ENCODE measurements around the gene CA9. TPM values are rescaled to one million over a fixed set of nuclear protein-coding genes. Genes with fewer than 3 reads are reported as not detected.

CA9 gene
- total and polyA plus RNA-seq, 2 donors (not counting 3 experiments of a cell fraction or from before 2014, with no cell fraction given) = 0.18 TPM; not detected in 1

- no peak overlapping the region for H3K4me2 ChIP-seq (ENCODE audit: insufficient read depth, low read length)
- dilution Hi-C loops (cut with MboI; ENCODE audit: extremely low pct_ligation_motif_present, low sequenced_read_pairs) = no loop called here
- BruUV-seq (replicated peaks) = no TSS peak
- CTCF ChIA-PET = interaction anchor here (0.6 to 1.4 kb wide), 2 partner anchors 10 to 27 kb away, joined by 3 to 4 read pairs; no protein-coding TSS in a partner anchor
- no peak overlapping the region for H3K4me3 ChIP-seq (replicated peaks in 1 of 3; ENCODE audit: insufficient read depth in 1 of 3, low read depth in 1 of 3, low read length in 3 of 3)
- H4K20me1 ChIP-seq (replicated peaks; ENCODE audit: control insufficient read depth, extremely low read depth, insufficient read depth, low read length) = no peaks in the 10 kb centered on the region
- H3K9me3 ChIP-seq (replicated peaks; ENCODE audit: control insufficient read depth, insufficient read depth, low read length) = no peaks in the 10 kb centered on the region
- H3K9ac ChIP-seq (replicated peaks; ENCODE audit: extremely low read depth, insufficient read depth, low read length) = no peak overlapping the region
- intact Hi-C loops (cut with micrococcal nuclease) = no loop called here
- peaks cover 48% of the 10 kb centered on the region for H3K79me2 ChIP-seq (ENCODE audit: control insufficient read depth, insufficient read depth, low read length)
- POLR2A ChIA-PET = no interaction called here
- H3K27me3 ChIP-seq (ENCODE audit: control insufficient read depth in 2 of 2, insufficient read depth in 2 of 2, low read length in 2 of 2) = no peaks in the 10 kb centered on the region
- H3K4me1 ChIP-seq (ENCODE audit: control insufficient read depth, extremely low read depth, insufficient read depth, low read length) = peaks cover 20% of the 10 kb centered on the region
- no peak overlapping the region for H2AFZ ChIP-seq (ENCODE audit: low read depth, low read length)
- peaks cover 43 to 62% of the 10 kb centered on the region in 2 experiments for H3K36me3 ChIP-seq (ENCODE audit: control insufficient read depth in 2 of 2, extremely low read depth in 1 of 2, insufficient read depth in 2 of 2, low read length in 2 of 2)
- no peaks in the 10 kb centered on the region for H3K9me1 ChIP-seq (replicated peaks; ENCODE audit: control insufficient read depth, extremely low read depth, insufficient read depth, low read length)
- DNase-seq (ENCODE audit: low read depth, low spot score) (no peak), FAIRE-seq (no peak)
- TF ChIP-seq POLR2A (IDR thresholded peaks at IDR 0.05; ENCODE audit: low read depth, low read length) (no peak), MYC (IDR thresholded peaks at IDR 0.05; ENCODE audit: low read depth, low read length) (no peak), MAX (IDR thresholded peaks at IDR 0.05; ENCODE audit: insufficient read depth, insufficient read length) (no peak), FOS (IDR thresholded peaks at IDR 0.05; ENCODE audit: borderline replicate concordance, insufficient read depth, low read length) (no peak), GATA2 (IDR thresholded peaks at IDR 0.05; ENCODE audit: insufficient read depth, insufficient read length, low read depth, low read length) (no peak), CTCF (IDR thresholded peaks at IDR 0.05; ENCODE audit: extremely low read depth in 1 of 2, insufficient read depth in 1 of 2, low read depth in 1 of 2, low read length in 2 of 2) (no peak), POLR2AphosphoS5 (IDR thresholded peaks at IDR 0.05; ENCODE audit: insufficient read depth, low read depth, low read length) (no peak), EZH2 (IDR thresholded peaks at IDR 0.05; ENCODE audit: borderline replicate concordance, low read depth, low read length, severe bottlenecking) (no peak)
- no peak overlapping the region for H3K27ac ChIP-seq (ENCODE audit: insufficient read depth, low read depth, low read length)
These were observed 49.7 kb downstream of the CA9 start for GRCh38 chr9:35723426-35723825.
